ENCODE results near the gene MAX.

GRCh38 chr14:65150898-65151608 is 48.7 kb upstream of the MAX start:
- TF ChIP-seq CTCF (IDR thresholded peaks at IDR 0.05) (no peak), POLR2AphosphoS5 (IDR thresholded peaks at IDR 0.05) (no peak), POLR2A (IDR thresholded peaks at IDR 0.05) (no peak), EP300 (IDR thresholded peaks at IDR 0.05) (no peak)
